PC-3 (cell line): ENCODE measurements around the gene LMBRD1.

Experiments used
- CTCF ChIP-seq: fragments of 300-600 bp; sonication (generic); conservative IDR thresholded peaks from 2 replicates; pipeline ENCODE4 v1.5.1; 2017; ENCODE audit warnings: antibody characterized with exemption, low read depth, mild to moderate bottlenecking, low read length
- EZH2 ChIP-seq: fragments of 300-600 bp; sonication (generic); IDR thresholded peaks from one replicate; pipeline ENCODE4 v1.6.1; 2017; ENCODE audit warnings: antibody characterized with exemption, mild to moderate bottlenecking, low read length; ENCODE audit not compliant: unreplicated experiment
- EZH2phosphoT487 ChIP-seq: fragments of 300-600 bp; sonication (generic); IDR thresholded peaks from 2 replicates; pipeline ENCODE4 v1.6.1; 2018; ENCODE audit warnings: mild to moderate bottlenecking, antibody characterized with exemption, low read length, borderline replicate concordance

- no peak for TF ChIP-seq CTCF
- no peak for TF ChIP-seq EZH2
- TF ChIP-seq EZH2phosphoT487: no peak
Observed at GRCh38 chr6:69841862-69842261, 45.1 kb upstream of the LMBRD1 start.
